ENCODE measurements around the gene PTCH1. TPM values are rescaled to one million over a fixed set of nuclear protein-coding genes. Genes with fewer than 3 reads are reported as not detected.
A peak's percentile ranks its signal among the peaks of the same experiment; 100 is the strongest.

PTCH1 gene
- total RNA-seq, 1 donor from 2014 or later = 9.8 TPM

DNA sequence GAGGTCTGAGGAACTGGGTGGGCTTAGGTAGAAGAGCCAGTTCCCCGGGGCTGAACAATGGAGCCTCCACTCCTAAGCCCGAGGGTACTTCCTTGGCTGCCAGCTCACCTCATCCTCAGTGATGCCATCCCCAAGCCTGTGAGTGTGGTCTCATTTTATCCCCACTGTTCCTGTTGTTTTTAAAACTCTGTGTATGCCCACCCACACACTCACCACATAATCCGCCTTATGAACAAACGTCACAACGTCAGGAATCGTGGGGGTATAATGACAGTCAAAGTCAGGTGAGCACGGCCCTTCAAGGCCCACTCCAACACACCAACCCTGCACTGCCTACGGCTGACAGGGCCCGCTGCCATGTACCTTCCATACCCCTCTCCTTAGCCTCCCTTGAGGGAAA, 61.1 kb downstream of the PTCH1 start:
- DNase-seq (no peak), ATAC-seq (ENCODE audit: poor library complexity) (no peak)
- intact Hi-C loops (cut with DNase I) = no loop called here

DNA sequence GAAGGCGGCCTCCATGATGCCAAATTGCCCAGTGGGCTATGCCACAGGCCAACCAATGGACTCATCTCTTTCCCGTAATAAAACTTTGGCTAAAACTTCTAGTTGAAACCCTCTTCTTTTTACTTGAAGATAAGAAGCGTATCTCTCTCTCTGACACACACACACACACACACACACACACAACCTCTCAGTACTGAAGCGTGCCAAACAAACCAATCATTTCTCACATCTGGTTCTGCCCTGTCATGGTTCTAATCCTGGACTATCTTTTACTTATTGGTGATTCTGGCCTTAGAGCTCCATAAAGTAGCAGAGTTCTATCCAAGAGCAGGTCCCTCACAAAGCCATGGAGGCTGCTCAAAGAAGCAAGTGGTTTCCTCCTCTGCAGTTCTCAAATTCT, 64.6 kb downstream of the PTCH1 start:
- intact Hi-C loops (cut with DNase I) = no loop called here
- DNase-seq (no peak), ATAC-seq (ENCODE audit: poor library complexity) (no peak)

DNA sequence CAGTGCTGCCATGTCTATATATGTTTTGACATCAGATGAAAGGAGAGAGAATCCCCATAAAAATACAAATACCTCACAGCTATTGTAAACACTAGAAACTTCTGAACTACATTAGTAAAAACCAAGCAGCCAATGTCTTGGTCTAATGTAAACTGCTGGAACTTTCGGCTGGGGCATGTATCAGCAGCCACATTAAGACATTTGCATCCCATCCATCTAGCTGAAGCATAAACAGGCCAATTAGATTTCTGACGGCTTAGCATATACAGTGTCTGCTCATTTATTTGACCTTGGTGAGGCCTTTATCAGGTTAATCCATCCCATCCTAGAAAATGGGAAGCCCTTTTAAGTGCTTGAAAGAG, 65.7 kb downstream of the PTCH1 start:
- DNase-seq (no peak), ATAC-seq (ENCODE audit: poor library complexity) (no peak)
- intact Hi-C loops (cut with DNase I) = no loop called here

DNA sequence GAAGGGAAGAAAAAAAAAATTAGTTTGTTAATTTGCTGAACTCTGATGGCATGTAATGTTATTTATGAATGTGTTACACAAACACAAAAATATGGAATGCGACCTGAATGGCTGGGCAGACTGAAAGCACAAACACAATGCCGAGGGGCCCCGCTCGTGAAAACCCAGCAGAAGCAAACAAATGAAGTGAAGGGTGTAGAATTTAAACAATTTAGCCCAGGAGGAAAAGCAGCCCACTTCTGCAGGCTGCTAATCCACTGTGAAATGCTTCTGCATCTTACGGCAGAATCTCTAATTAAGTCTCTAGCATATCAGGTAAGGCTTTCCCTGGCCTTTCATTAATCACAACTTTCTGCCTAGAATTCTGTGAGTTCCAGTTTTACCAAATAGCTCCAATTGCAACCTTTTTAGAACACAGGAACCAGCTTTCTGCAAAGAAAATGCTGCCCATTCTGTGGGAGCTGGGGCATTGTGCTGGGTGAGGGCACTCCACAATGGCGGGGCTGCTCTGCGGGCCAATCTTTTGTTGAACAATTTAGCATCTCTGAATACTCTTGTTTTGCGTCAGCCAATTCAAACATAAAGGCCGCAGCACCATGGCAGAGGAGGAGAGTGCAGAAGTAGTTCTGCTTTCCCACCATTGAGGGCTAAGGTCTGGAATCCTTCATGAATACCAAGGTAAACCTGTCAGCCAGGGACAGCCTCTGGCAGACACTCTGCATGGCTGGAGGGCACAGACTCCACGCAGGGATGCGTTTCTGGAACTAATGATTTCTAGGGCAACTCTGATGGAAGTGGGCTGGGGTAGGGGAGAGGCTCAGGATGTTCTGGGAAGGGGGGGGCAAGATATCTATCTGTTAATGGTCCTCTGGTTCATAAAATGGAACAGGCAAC, 66.4 kb downstream of the PTCH1 start:
- DNase-seq (no peak), ATAC-seq (ENCODE audit: poor library complexity) (no peak)
- intact Hi-C loops (cut with DNase I) = no loop called here

DNA sequence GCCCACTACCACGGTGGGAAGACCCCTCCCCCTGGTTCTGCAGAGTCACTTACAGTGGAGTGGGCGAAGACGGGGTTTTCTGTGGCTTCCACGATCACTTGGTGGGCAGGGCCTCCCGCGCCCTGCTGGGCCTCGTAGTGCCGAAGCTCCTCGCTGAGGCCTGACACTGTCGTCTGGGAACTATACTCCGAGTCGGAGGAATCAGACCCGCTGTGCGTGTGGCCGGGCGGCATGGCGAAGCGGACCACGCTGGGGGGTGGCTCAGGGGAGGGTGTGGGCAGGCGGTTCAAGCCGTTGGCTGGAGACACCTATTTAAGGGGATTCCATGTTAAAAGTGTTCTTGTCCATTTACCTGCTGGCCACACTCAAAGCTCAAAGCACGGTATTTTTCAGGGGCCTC, 67.8 kb downstream of the PTCH1 start:
- intact Hi-C loops (cut with DNase I) = no loop called here
- DNase-seq (no peak), ATAC-seq (ENCODE audit: poor library complexity) (no peak)

DNA sequence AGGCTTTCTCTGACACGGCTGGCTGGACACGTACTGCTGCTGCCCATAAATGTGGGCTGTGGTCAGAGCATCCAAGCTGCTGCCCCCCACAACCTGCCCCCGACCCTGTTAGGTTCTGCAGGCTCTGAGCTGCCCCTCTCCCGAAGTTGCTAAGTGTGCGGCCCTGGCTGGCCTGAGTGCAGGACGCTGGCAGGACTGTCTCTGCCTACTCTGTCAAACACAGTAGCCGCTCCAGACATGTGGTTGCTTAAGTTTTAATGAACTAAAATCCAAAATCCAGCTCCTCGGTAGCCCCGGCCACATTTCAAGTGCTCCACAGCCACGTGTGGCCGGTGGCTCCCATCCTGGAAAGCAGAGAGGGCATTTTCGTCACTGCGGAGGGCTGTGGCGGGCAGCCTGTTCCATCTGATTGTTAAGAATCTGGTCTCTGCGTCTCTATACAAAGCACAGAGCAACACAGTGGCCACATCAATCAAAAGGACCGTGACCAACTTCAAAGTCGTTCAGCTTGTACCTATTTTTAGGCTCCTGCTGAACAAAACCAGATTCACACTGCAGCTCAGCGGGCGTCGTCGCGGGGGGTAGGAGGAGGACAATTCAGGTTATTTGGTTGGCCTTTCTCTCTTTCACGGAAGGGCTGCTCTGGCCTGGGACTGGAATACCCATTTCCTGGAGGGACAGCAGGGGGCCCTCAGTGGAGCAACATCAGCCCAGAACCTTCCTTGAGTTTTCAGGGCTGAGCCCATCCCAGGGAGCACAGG, 68.9 kb downstream of the PTCH1 start:
- ATAC-seq (ENCODE audit: poor library complexity) = peak; percentile 79
- intact Hi-C loops (cut with DNase I) = no loop called here
- DNase-seq = no peak

DNA sequence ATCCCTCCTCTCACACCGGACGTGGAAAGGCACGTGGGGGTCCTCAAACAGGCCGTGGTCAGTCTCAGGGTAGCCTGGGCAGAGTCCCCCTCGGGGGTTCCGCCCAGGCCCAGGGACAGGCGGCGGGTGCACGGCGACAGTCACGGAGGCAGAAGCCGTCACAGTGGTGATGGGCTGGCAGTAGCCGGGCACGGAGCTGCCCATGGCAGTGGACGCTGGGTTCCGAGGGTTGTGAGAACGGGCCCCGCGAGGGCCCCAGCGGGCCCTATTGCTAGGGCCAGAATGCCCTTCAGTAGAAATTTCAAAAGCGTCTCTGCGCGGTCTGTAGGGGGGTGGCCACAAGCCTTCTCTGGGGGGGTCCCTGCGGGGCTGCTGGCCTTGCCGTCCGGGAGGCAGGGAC, 69.8 kb downstream of the PTCH1 start:
- DNase-seq = no peak
- no peak for ATAC-seq (ENCODE audit: poor library complexity)
- intact Hi-C loops (cut with DNase I) = no loop called here

DNA sequence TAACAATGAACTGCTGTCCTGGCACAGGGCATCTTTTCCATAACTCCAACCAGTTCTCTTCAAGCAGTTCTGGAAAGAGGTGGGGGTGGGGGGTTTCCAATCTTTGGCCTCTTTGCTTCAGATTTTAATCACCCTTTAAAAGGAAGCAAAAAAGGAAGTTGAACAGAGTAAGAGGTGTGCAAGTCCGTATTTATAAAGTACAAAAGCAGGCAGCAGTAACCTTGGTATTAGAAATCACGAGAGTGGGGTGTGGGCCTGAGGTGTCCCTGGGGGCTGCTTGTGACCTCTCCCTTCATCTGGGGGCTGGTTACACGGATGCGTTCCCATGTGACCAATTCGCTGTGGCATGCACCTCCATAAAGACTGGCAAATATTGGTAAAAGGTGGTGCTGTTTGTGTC, 70.5 kb downstream of the PTCH1 start:
- DNase-seq = no peak
- intact Hi-C loops (cut with DNase I) = no loop called here
- ATAC-seq (ENCODE audit: poor library complexity) = no peak

DNA sequence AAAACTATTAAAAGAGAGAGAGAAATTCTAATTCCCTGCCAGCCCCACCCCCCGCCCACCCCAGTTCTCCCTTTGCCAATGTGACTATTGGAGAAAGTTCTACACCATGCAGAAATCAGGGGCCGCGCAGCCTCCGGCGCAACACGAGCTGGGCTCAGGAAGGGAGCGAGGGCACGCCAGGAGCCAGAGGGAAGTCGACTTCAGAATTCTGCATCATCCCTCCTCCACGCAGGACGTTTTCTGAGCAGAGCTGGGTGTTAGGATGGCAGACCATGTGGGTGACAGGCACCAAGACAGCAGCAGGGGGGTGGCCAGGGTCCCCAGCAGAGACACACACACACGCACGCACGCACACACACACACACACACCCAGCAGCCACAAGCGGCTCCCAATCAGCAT, 72.6 kb downstream of the PTCH1 start:
- no peak for ATAC-seq (ENCODE audit: poor library complexity)
- intact Hi-C loops (cut with DNase I) = no loop called here
- no peak for DNase-seq

DNA sequence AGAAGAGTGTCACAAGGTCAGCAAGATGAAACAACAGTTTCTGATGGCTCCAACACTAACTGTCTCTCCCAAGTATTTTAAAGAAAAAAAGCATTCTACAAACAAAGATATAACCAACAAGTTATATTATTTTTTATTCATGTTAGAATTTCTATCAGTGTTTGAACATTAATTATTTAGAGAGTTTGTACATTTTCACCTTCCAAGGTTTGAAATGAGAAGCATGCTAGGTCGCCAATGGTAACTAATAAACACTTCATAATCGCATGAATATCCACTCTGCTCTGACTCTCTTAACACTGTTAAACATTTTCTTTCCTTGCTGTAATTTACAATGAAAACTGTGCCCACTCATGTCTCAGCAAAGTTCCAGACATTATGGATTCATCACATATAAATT, 73.5 kb downstream of the PTCH1 start:
- intact Hi-C loops (cut with DNase I) = no loop called here
- no peak for DNase-seq
- no peak for ATAC-seq (ENCODE audit: poor library complexity)

DNA sequence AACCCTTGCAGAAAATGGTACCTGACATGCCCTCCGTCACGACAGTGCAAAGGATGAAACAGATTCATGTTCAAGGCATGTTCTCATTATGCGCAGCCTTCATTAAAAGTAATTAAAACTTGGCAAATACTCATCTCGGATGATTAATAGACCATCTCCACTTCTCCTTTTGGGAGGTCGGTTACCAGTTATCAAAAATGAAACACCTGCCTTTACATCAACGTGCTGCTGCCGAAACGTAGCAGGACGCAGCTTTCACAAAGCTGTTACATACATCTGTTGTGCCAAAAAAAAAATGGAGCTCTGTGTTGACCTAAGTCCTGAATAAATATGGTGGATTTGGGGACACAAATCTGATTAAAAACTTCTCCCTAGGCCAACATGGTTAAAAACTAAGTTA, 75.7 kb downstream of the PTCH1 start:
- ATAC-seq (ENCODE audit: poor library complexity) (no peak), DNase-seq (no peak)
- intact Hi-C loops (cut with DNase I) = no loop called here

DNA sequence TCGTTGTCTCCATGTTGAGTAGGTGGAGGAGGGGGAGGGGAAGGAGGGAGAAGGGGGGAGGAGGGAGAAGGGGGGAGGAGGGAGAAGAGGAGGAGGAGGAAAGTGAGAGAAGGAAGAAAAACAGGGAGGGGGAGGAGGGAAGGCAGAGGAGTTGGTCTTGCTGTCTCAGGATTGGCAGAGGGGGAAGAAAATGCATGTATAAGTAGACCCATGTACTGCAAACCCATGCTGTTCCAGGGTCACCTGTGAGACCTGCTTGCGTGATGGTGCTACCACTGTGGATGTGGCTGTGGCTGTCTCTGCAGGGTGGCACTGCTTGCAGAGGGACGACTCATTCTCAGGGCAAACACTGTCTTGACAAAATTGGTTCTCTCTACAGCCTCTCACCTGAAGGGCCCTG, 76.3 kb downstream of the PTCH1 start:
- DNase-seq (no peak), ATAC-seq (ENCODE audit: poor library complexity) (no peak)
- intact Hi-C loops (cut with DNase I) = no loop called here

DNA sequence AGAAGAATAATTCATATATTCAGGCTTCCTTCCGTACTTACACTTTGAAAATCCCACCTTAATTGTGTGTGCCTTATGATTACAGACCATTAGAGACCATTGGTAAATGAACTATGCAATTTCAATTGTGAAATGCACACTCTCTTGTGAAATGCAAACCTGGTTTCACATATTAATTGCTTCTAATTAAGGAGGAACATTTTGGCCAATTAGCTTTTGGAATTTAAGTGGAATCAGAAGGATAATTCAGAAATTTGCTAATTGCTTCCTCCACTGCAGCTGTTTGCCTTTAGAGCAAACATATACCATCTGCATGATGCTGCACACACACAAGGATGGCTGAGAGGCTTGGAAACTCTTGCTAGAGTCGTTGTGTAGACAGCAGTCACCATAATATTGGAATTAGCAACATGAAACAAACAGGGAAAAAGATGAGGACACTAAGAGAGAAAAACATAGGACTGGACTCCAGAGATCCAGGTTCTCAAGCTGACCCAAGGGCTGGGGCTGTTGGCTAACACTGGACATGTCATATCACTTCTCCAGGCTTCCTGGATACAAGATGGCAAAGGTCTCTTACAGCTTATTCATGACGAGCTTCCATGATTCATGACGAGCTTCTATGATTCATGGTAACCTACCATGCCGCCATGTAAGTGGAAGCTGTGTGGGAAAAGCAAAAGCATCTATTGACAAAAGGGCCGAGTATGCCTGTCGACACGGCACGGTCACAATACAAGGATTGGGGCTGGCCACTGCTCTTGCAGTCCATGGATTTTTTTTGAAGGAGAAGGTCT, 78.0 kb downstream of the PTCH1 start:
- ATAC-seq (ENCODE audit: poor library complexity) = no peak
- intact Hi-C loops (cut with DNase I) = no loop called here

DNA sequence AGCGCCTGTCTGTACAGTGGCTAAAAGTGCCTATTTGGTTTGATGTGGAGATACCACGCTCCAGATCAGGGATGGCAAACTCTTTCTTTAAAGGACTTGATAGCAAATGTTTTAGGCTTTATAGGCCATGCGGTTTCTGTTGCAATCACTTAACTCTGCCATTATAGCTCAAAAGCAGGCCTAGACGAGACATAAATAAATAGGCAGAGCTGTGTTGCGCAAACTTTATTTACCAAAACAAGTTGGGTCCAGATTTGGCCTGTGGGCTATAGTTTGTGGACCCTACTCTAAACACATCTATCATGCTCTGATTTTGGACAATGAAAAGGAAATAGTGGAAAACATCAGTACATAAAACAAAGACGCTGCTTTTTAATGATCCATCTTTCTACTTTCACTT, 79.2 kb downstream of the PTCH1 start:
- no peak for DNase-seq
- intact Hi-C loops (cut with DNase I) = no loop called here
- ATAC-seq (ENCODE audit: poor library complexity) = no peak

More for the DNA sequence above, 78.0 kb downstream of the PTCH1 start:
- no peak for DNase-seq

DNA sequence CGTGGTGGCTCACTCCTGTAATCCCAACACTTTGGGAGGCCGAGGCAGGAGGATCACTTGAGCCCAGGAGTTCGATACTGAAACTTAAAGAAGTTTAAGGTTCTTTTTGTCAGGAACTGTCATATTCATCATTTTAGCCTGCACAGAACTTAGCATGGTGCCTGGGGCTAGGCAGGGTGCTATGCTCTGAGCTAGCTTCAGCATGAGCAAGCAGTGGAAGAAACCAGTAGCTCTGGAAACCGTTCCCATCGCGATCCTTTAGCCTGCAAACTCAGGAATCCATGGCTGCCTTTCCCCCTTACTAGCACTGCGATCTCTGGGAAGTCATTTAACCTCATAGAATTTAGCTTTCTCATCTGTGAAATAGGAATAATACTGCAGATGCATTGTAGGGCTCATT, 80.4 kb downstream of the PTCH1 start:
- no peak for DNase-seq
- intact Hi-C loops (cut with DNase I) = no loop called here
- ATAC-seq (ENCODE audit: poor library complexity) = no peak

DNA sequence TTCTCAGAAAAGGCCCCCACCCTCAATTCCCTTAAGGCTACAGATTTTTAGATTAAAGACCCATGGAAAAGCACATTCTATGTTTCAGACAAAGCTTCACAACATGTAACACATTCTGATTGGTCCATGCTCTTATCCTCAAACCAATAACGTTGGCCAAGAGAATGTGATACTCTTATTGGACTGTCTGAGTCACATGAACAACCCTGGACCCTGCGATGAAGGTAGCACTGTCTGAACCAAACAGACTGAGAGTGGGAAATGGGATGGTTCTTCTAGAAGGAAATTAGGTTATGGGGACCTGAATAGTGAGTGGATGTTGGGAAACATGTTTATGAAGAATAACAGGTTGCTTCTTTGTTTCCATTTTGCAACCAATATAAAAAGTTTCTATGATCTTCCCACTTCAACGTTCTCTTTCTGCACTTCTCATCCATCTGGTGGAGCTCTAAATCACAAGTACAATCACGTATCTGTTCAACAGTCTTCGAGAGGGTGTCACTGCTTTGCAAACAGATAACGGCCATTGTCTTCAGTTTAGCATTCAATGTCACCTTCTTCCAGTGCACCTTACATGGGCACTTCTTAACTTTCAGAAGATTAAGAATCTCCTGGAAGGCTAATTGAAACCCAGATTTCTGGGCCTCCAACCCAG, 81.6 kb downstream of the PTCH1 start:
- ATAC-seq (ENCODE audit: poor library complexity) (no peak), DNase-seq (no peak)
- intact Hi-C loops (cut with DNase I) = no loop called here

DNA sequence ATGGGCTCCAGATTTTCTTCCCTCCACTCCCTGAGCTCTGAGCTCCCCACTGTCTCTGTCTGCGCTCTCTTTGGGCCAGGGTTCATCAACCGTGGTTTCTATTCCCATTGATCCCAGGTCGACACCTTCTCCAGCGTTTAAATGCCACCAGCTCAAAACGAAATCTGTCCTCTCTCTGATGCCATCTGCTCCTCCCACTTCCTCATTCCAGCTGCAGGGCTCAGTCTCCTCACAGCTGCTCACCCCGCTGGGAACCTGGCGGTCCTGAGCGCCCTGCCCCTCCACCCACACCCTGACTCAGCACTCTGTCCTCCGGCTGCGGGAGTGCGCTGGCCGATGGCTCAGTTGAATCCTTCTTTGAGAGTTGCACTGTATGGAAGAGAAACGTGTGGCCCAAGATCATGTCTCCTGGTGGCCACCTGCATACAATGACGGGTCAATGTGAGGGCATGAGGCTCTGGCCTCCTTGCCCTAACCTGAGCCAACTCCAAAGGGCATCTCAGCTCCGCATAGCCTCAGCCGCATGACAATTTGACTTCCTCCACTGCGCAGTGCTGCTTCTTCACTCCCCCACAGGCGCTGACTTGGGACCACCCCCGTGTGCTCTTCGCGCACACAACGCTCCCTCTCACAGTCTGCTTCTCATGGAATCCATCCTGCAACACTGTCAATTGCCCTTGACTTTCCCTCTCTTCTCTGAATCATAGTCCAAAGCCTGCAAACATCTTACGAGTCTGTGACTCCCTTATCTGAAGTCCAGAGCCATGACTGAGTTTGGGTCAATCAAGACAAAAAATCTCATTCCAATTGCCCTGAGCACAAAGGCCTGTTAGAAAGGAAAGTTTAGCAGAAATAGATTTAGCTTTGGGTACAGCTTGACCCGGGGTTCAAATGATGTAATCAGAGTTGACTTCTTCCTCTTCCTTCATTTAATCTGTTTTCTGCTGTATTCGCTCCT, 82.4 kb downstream of the PTCH1 start:
- no peak for ATAC-seq (ENCODE audit: poor library complexity)
- intact Hi-C loops (cut with DNase I) = no loop called here
- DNase-seq = no peak

All from Right ventricle myocardium superior (tissue), 1 donor.